RWPE2 (cell line): ENCODE data around the gene ELOA2.

Experiments
- ATAC-seq: fragments of 200-7000 bp; cut with Tn5 transposase; 3 replicates; pipeline ENCODE4 v1.9.1; 2021; ENCODE audit warnings: low read depth
- DNase-seq: peaks from one replicate; pipeline ENCODE4 v3.0.0-alpha.2; 2020; ENCODE audit warnings: low spot score
- H3K27ac ChIP-seq: fragments of 450-650 bp; 2 replicates; pipeline ENCODE4 v1.5.1; 2017; ENCODE audit warnings: mild to moderate bottlenecking; ENCODE audit not compliant: poor library complexity, severe bottlenecking
- H3K27me3 ChIP-seq: fragments of 250-450 bp; sonication (Bioruptor Pico); 2 replicates; pipeline ENCODE4 v1.5.1; 2021; ENCODE audit warnings: mild to moderate bottlenecking, moderate library complexity; ENCODE audit not compliant: insufficient read depth, poor library complexity, severe bottlenecking
- H3K36me3 ChIP-seq: fragments of 250-450 bp; sonication (Bioruptor Pico); 2 replicates; pipeline ENCODE4 v1.5.1; 2020; ENCODE audit warnings: low read depth, mild to moderate bottlenecking, moderate library complexity
- H3K4me1 ChIP-seq: fragments of 250-450 bp; sonication (Bioruptor Pico); 2 replicates; pipeline ENCODE4 v1.5.1; 2021; ENCODE audit warnings: mild to moderate bottlenecking, moderate library complexity; ENCODE audit not compliant: insufficient read depth, poor library complexity, severe bottlenecking
- H3K4me3 ChIP-seq: fragments of 250-450 bp; sonication (Bioruptor Pico); 2 replicates; pipeline ENCODE4 v1.5.1; 2021; ENCODE audit warnings: mild to moderate bottlenecking, moderate library complexity; ENCODE audit not compliant: severe bottlenecking
- H3K9me3 ChIP-seq: fragments of 250-450 bp; sonication (Bioruptor Pico); 2 replicates; pipeline ENCODE4 v1.5.1; 2021; ENCODE audit warnings: mild to moderate bottlenecking, moderate library complexity; ENCODE audit not compliant: severe bottlenecking
- CTCF ChIP-seq: fragments of 450-650 bp; IDR thresholded peaks from one replicate; pipeline ENCODE4 v1.5.1; 2017; ENCODE audit warnings: mild to moderate bottlenecking, moderate library complexity; ENCODE audit not compliant: poor library complexity, severe bottlenecking

ELOA2 gene, protein sequence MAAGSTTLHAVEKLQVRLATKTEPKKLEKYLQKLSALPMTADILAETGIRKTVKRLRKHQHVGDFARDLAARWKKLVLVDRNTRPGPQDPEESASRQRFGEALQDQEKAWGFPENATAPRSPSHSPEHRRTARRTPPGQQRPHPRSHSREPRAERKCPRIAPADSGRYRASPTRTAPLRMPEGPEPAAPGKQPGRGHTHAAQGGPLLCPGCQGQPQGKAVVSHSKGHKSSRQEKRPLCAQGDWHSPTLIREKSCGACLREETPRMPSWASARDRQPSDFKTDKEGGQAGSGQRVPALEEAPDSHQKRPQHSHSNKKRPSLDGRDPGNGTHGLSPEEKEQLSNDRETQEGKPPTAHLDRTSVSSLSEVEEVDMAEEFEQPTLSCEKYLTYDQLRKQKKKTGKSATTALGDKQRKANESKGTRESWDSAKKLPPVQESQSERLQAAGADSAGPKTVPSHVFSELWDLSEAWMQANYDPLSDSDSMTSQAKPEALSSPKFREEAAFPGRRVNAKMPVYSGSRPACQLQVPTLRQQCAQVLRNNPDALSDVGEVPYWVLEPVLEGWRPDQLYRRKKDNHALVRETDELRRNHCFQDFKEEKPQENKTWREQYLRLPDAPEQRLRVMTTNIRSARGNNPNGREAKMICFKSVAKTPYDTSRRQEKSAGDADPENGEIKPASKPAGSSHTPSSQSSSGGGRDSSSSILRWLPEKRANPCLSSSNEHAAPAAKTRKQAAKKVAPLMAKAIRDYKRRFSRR

DNA sequence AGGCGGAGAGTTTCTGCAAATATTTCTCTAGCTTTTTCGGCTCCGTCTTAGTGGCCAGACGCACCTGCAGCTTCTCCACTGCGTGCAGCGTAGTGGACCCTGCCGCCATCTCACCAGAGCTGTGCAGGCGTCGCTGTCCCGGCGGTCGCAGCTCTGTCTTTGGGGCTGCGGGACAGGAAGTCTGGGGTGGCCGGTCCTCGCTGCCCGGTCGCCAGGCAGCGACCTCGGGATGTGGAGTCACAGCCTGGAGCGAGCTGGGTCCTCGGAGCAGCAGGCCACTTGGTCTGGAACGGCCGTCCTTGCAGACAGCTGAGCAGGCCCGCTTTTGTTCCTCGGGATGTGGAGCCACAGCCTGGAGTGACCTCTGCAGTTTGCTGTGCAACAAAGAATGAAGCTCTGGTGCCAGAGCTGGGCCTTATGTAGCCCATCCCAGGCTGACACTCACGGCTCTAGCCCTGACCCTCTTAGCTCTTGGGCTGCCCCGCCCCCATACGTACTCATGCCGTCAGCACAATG lies at the start of gene ELOA2:
Gene ELOA2 (minus strand): TSS at position 466 of the 516 bp plus-strand sequence. CDS start 357 bp downstream, at position 109.
- DNase-seq (no peak), ATAC-seq (no peak)
- no peaks in the 10 kb centered on the region for H3K4me1 ChIP-seq
- H3K27ac ChIP-seq: no peak within 1 kb of the TSS
- H3K9me3 ChIP-seq: no peaks in the 10 kb centered on the region
- H3K36me3 ChIP-seq: no peaks in the 10 kb centered on the region
- H3K27me3 ChIP-seq: peaks cover 19% of the 10 kb centered on the region
- TF ChIP-seq CTCF: no peak
- no peak within 1 kb of the TSS for H3K4me3 ChIP-seq

GRCh38 chr18:47081578-47081977 lies 46.2 kb upstream of the ELOA2 start:
- no peak for TF ChIP-seq CTCF
- Histone ChIP-seq H3K4me3 (no peak overlapping the region), H3K27me3 (no peaks in the 10 kb centered on the region), H3K9me3 (no peaks in the 10 kb centered on the region), H3K4me1 (no peaks in the 10 kb centered on the region), H3K27ac (no peak overlapping the region), H3K36me3 (no peaks in the 10 kb centered on the region)
- ATAC-seq: no peak
- DNase-seq: no peak

GRCh38 chr18:47080872-47081271 lies 45.5 kb upstream of the ELOA2 start:
- DNase-seq: no peak
- no peak for TF ChIP-seq CTCF
- Histone ChIP-seq H3K27me3 (no peaks in the 10 kb centered on the region), H3K27ac (no peak overlapping the region), H3K9me3 (no peaks in the 10 kb centered on the region), H3K4me3 (no peak overlapping the region), H3K4me1 (peaks cover under 1% of the 10 kb centered on the region), H3K36me3 (no peaks in the 10 kb centered on the region)
- no peak for ATAC-seq

- H3K9me3 ChIP-seq: no peaks in the 10 kb centered on the region
- DNase-seq: no peak
- ATAC-seq: no peak
- H3K4me3 ChIP-seq: no peak overlapping the region
- H3K4me1 ChIP-seq: peaks cover 12% of the 10 kb centered on the region
- no peaks in the 10 kb centered on the region for H3K27me3 ChIP-seq
- no peak for TF ChIP-seq CTCF
- no peak overlapping the region for H3K27ac ChIP-seq
- no peaks in the 10 kb centered on the region for H3K36me3 ChIP-seq
Observed at GRCh38 chr18:47077111-47077510, 41.7 kb upstream of the ELOA2 start.
